Vagina (tissue), 2 donors: Measurements from ENCODE around the gene KMT5B.

Experiments
- POLR2A ChIP-seq, 2 donors: fragments of 450-650 bp; IDR thresholded peaks; one replicate each; pipeline ENCODE4 v1.6.1; 2017; ENCODE audit warnings: antibody characterized with exemption in 2 of 2, mild to moderate bottlenecking in 2 of 2, moderate library complexity in 2 of 2
- TF ChIP-seq, protein P1 (sequence below), 3 experiments: fragments of 450-650 bp in 2 of 3; fragments of 200-600 bp in 1 of 3; sonication (generic) in 1 of 3; IDR thresholded peaks; one replicate each; pipeline ENCODE4 v1.5.1; 2017 to 2019; ENCODE audit warnings: antibody characterized with exemption in 3 of 3, mild to moderate bottlenecking in 2 of 3, moderate library complexity in 2 of 3

DNA sequence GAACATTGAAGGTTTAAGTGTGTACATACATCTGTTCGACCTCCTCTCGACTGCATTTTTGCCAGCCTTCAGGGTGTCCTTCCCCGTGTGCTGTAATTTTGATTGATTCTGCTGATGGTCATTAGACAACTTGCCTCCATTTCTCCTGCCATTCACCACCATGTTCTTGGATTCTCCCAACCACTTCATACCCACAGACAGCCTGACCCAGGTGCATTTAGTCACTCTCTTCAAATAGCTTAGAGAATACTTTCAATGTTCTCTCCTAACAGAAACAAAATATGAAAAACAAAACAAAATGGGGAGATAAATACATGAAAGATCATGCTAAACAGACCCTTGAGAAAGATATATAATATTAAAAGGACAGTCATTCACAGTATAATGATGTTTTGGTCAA, 23.2 kb downstream of the KMT5B start:
- TF ChIP-seq, protein P1, sequence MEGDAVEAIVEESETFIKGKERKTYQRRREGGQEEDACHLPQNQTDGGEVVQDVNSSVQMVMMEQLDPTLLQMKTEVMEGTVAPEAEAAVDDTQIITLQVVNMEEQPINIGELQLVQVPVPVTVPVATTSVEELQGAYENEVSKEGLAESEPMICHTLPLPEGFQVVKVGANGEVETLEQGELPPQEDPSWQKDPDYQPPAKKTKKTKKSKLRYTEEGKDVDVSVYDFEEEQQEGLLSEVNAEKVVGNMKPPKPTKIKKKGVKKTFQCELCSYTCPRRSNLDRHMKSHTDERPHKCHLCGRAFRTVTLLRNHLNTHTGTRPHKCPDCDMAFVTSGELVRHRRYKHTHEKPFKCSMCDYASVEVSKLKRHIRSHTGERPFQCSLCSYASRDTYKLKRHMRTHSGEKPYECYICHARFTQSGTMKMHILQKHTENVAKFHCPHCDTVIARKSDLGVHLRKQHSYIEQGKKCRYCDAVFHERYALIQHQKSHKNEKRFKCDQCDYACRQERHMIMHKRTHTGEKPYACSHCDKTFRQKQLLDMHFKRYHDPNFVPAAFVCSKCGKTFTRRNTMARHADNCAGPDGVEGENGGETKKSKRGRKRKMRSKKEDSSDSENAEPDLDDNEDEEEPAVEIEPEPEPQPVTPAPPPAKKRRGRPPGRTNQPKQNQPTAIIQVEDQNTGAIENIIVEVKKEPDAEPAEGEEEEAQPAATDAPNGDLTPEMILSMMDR (IDR thresholded peaks at IDR 0.05): no peak
- no peak for TF ChIP-seq POLR2A (IDR thresholded peaks at IDR 0.05)
